A673 (cell line): ENCODE results near the gene MAGEA9. TPM values are rescaled to one million over a fixed set of nuclear protein-coding genes. Genes with fewer than 3 reads are reported as not detected.
"Not testable (repeated sequence)": the region's sequence is repeated elsewhere in the genome, so short reads cannot be mapped to it uniquely, and the experiment has no call there.

Experiments
- BruUV-seq: library from RNA; stranded (reverse); fragments of 400-500 nt; replicated peaks from 2 replicates; lab custom pipeline; 2021; lab: Mats Ljungman, UMichigan
- CTCF ChIA-PET: fragments of 300-600 bp; sonication (Branson Sonifier 250); formaldehyde crosslinking; loops from one replicate; lab custom pipeline; 2022; ENCODE audit warnings: antibody characterized with exemption; lab: Charles Lee
- POLR2A ChIA-PET: fragments of 300-600 bp; sonication (Branson Sonifier 250); formaldehyde crosslinking; loops from one replicate; lab custom pipeline; 2022; ENCODE audit warnings: antibody characterized with exemption; ENCODE audit not compliant: low non-redundant PET; lab: Charles Lee
- DNase-seq: peaks from one replicate; pipeline ENCODE4 v3.0.0-alpha.2; 2015; ENCODE audit warnings: low spot score
- H3K27ac ChIP-seq: fragments of 200-600 bp; sonication (generic); 2 replicates; pipeline ENCODE4 v1.5.1; 2016; ENCODE audit warnings: mixed run types, low read depth, mild to moderate bottlenecking, mixed read lengths, antibody characterized with exemption, low read length; ENCODE audit not compliant: poor library complexity, severe bottlenecking
- H3K27me3 ChIP-seq: fragments of 200-600 bp; sonication (generic); replicated peaks from 2 replicates; pipeline ENCODE4 v1.6.1; 2017; ENCODE audit warnings: mixed run types, low read depth, mild to moderate bottlenecking, mixed read lengths, antibody characterized with exemption, low read length; ENCODE audit not compliant: insufficient read depth, poor library complexity
- H3K36me3 ChIP-seq: fragments of 200-600 bp; sonication (generic); 2 replicates; pipeline ENCODE4 v1.6.1; 2016; ENCODE audit warnings: mixed run types, mild to moderate bottlenecking, mixed read lengths, antibody characterized with exemption, low read length; ENCODE audit not compliant: insufficient read depth, poor library complexity, severe bottlenecking
- H3K4me1 ChIP-seq: fragments of 200-600 bp; sonication (generic); 2 replicates; pipeline ENCODE4 v1.6.1; 2017; ENCODE audit warnings: mixed run types, mild to moderate bottlenecking, mixed read lengths, antibody characterized with exemption, low read length; ENCODE audit not compliant: insufficient read depth, poor library complexity, severe bottlenecking
- H3K4me3 ChIP-seq: fragments of 200-600 bp; sonication (generic); 2 replicates; pipeline ENCODE4 v1.5.1; 2016; ENCODE audit warnings: low read depth, mixed run types, mild to moderate bottlenecking, mixed read lengths, low read length; ENCODE audit not compliant: poor library complexity, severe bottlenecking
- H3K9me3 ChIP-seq: fragments of 200-600 bp; sonication (generic); 2 replicates; pipeline ENCODE4 v1.6.1; 2016; ENCODE audit warnings: mixed run types, low read depth, mild to moderate bottlenecking, mixed read lengths, antibody characterized with exemption, low read length; ENCODE audit not compliant: poor library complexity, severe bottlenecking
- EZH2 ChIP-seq: fragments of 200-600 bp; sonication (generic); IDR thresholded peaks from 2 replicates; pipeline ENCODE4 v1.6.1; 2017; ENCODE audit warnings: borderline replicate concordance, low read depth, mild to moderate bottlenecking, mixed read lengths, antibody characterized with exemption, low read length; ENCODE audit not compliant: poor library complexity, severe bottlenecking
- intact Hi-C: fragments of 100-400 bp; cut with micrococcal nuclease; formaldehyde crosslinking; loops from one replicate; pipeline ENCODE4 v1.10.0; 2022; ENCODE audit not compliant: unreplicated experiment
- total RNA-seq: library from RNA; stranded (reverse); gene quantifications from 2 replicates; pipeline ENCODE4 v1.2.3, GENCODE V29; 2021
- TF ChIP-seq, protein P1 (sequence below): fragments of 300-800, 200-600 bp; sonication (generic); conservative IDR thresholded peaks from 2 replicates; pipeline ENCODE4 v1.5.1; 2017; ENCODE audit warnings: low read depth, mild to moderate bottlenecking, antibody characterized with exemption, low read length, moderate library complexity, mixed read lengths

Gene MAGEA9
- total RNA-seq, 1 experiment from 2014 or later: not detected

DNA sequence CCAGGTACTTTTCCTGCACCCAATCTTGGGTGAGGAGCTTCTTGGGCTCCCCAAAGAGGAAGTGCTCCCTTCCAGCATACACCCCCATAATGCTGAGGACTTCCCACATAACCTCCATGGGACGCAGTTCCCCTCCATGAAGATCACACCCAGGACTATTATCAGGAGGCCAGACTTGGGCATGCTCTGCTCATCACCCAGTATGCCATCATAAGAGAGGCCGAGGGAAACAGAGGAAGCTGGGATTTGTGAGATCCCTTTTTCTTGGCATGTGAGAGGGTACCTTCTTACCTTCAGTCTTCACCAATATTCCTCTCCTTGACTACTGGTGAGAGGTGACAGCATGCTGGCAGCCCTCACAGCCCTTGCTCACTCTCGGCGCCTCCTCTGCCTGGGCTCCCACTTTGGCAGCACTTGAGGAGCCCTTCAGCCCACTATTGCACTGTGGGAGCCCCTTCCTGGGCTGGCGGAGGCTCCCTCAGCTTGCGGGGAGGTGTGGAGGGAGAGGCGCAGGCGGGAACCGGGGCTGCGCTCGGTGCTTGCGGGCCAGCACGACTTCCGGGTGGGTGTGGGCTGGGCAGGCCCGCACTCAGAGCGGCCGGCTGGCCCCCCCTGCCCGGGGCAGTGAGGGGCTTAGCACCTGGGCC, 23.5 kb upstream of the MAGEA9 start:
- Histone ChIP-seq H3K36me3 (no peaks in the 10 kb centered on the region), H3K27me3 (peaks cover 12% of the 10 kb centered on the region), H3K9me3 (no peaks in the 10 kb centered on the region), H3K4me3 (no peak overlapping the region), H3K4me1 (no peaks in the 10 kb centered on the region), H3K27ac (no peak overlapping the region)
- intact Hi-C loops: no loop called here
- BruUV-seq: no TSS peak
- no peak for DNase-seq
- TF ChIP-seq, protein P1, sequence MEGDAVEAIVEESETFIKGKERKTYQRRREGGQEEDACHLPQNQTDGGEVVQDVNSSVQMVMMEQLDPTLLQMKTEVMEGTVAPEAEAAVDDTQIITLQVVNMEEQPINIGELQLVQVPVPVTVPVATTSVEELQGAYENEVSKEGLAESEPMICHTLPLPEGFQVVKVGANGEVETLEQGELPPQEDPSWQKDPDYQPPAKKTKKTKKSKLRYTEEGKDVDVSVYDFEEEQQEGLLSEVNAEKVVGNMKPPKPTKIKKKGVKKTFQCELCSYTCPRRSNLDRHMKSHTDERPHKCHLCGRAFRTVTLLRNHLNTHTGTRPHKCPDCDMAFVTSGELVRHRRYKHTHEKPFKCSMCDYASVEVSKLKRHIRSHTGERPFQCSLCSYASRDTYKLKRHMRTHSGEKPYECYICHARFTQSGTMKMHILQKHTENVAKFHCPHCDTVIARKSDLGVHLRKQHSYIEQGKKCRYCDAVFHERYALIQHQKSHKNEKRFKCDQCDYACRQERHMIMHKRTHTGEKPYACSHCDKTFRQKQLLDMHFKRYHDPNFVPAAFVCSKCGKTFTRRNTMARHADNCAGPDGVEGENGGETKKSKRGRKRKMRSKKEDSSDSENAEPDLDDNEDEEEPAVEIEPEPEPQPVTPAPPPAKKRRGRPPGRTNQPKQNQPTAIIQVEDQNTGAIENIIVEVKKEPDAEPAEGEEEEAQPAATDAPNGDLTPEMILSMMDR: no peak
- TF ChIP-seq EZH2: no peak
- ChIA-PET CTCF (no interaction called here), POLR2A (no interaction called here)

DNA sequence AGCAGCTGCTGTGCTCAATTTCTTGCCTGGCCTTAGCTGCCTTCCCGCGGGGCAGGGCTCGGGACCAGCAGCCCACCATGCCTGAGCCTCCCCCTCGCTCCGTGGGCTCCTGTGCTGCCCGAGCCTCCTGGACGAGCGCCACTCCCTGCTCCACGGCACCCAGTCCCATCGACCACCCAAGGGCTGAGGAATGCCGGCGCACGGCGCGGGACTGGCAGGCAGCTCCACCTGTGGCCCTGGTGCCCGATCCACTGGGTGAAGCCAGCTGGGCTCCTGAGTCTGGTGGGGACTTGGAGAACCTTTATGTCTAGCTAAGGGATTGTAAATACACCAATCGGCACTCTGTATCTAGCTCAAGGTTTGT, 23.0 kb upstream of the MAGEA9 start:
- POLR2A ChIA-PET, BruUV-seq: not testable (repeated sequence)

GRCh38 chrX:149759824-149760223, 21.9 kb upstream of the MAGEA9 start:
- no peak for TF ChIP-seq EZH2
- TF ChIP-seq, protein P1: no peak
- no peak overlapping the region for H3K27ac ChIP-seq
- H3K4me3 ChIP-seq: no peak overlapping the region
- DNase-seq: no peak
- no peaks in the 10 kb centered on the region for H3K4me1 ChIP-seq
- no peaks in the 10 kb centered on the region for H3K36me3 ChIP-seq
- POLR2A ChIA-PET: no interaction called here
- intact Hi-C loops: no loop called here
- BruUV-seq: no TSS peak
- H3K27me3 ChIP-seq: peaks cover 7% of the 10 kb centered on the region
- CTCF ChIA-PET: no interaction called here
- no peaks in the 10 kb centered on the region for H3K9me3 ChIP-seq

More for the DNA sequence above, 23.0 kb upstream of the MAGEA9 start:
- H3K4me3 ChIP-seq, H3K36me3 ChIP-seq, intact Hi-C loops, CTCF ChIA-PET, H3K27ac ChIP-seq, H3K9me3 ChIP-seq, DNase-seq, H3K4me1 ChIP-seq: not testable (repeated sequence)
- H3K27me3 ChIP-seq: peaks cover 12% of the 10 kb centered on the region

GRCh38 chrX:149760965-149761364, 20.8 kb upstream of the MAGEA9 start:
- BruUV-seq: no TSS peak
- Histone ChIP-seq H3K36me3 (no peaks in the 10 kb centered on the region), H3K27me3 (peaks cover 3% of the 10 kb centered on the region), H3K4me1 (no peaks in the 10 kb centered on the region), H3K4me3 (no peak overlapping the region), H3K9me3 (no peaks in the 10 kb centered on the region), H3K27ac (no peak overlapping the region)
- TF ChIP-seq, protein P1: no peak
- TF ChIP-seq EZH2: no peak
- CTCF ChIA-PET: no interaction called here
- intact Hi-C loops: no loop called here
- POLR2A ChIA-PET: no interaction called here
- no peak for DNase-seq

GRCh38 chrX:149761858-149762674, 19.7 kb upstream of the MAGEA9 start:
- H3K4me3 ChIP-seq, H3K27ac ChIP-seq, CTCF ChIA-PET, H3K36me3 ChIP-seq, BruUV-seq, H3K27me3 ChIP-seq, H3K4me1 ChIP-seq, intact Hi-C loops, POLR2A ChIA-PET, DNase-seq, H3K9me3 ChIP-seq: not testable (repeated sequence)
